Dermis microvascular lymphatic vessel endothelial cell (primary cell): ENCODE data around the gene NPHP3. TPM values are rescaled to one million over a fixed set of nuclear protein-coding genes. Genes with fewer than 3 reads are reported as not detected.

ENCODE experiments used
- DNase-seq, 2 donors: peaks; one replicate each; pipeline versions ENCODE4 v3.0.0 to v3.0.0-alpha.2; 2010; ENCODE audit warnings: low read depth in 2 of 2
- total RNA-seq: library from RNA; depleted of rRNA; stranded (reverse); fragments of >200 nt; gene quantifications from 2 replicates; pipeline ENCODE4 v1.2.1, GENCODE V29; 2014

The NPHP3 gene
- total RNA-seq, 1 donor from 2014 or later: 14.1 TPM

DNA sequence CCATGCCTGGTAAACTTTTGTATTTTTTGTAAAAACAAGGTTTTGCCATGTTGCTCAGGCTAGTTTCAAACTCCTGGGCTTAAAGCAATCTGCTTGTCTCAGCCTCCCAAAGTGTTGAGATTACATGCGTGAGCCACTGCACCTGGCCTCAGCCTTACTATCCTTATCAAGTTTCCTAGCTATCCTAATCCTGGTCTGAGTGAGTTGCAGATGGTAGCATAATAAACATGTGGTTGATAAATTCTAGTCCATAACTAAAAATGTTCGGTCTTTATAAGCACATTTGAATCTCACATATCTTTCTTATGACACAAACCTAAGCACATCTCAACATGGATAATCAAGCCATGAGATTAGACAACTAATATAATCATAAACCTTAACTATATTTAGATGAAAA, 18.5 kb downstream of the NPHP3 start:
- no peak for DNase-seq

DNA sequence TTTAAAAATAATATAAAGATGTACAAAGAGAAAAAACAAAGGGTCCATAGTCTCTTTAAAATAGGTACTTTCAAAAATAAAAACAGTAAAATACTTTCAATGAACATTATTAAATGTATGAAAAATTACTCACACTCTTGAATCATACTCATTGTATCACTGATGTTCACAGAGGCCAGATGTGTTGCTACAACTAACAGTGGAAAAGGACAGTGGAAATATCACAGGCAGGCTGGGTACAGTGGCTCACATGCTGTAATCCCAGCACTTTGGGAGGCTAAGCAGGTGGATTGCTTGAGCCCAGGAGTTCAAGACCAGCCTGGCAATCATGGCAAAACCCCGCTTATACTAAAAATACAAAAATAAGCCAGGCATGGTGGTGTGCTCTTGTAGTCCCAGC, 26.8 kb downstream of the NPHP3 start:
- no peak for DNase-seq

DNA sequence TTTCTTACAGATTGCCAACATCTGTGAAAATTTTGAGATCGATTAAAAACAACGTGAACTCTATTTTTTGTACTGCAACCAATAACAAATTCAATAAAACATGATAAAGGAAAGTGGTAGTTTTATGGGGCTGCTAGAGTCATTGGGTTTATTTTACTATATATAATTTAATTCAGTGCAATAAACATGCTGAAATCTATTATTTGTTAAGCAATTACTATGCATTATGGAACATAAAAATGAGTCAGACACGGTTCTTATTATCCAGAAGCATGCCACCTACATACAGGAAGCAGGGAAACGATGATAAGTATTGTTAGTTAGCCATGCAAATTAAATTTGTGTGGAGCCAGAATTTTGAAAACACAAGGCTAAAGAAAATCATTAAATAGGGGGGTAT, 27.2 kb downstream of the NPHP3 start:
- no peak for DNase-seq

DNA sequence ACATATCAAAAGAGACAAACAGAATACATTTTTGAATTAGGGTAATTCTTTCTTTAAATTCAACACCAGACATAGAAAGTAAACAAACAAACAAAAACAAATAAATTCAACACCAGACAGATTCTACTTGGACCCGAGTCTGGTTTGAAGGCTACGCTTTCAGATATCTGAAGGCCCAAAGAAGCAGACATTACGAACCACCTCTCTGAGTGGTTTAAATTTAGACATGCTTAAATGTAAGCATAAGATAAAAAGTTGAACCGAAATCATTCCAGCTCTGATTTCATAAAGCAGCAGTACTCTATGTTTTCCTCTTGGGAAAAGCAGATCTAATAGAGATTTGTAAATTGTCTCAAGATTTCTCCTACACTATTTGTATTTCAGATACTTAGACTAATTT, 32.2 kb downstream of the NPHP3 start:
- DNase-seq: no peak

GRCh38 chr3:132682201-132682600, 40.0 kb downstream of the NPHP3 start:
- DNase-seq: no peak

GRCh38 chr3:132681421-132681820, 40.8 kb downstream of the NPHP3 start:
- DNase-seq: no peak

GRCh38 chr3:132679911-132680310, 42.3 kb downstream of the NPHP3 start:
- no peak for DNase-seq

DNA sequence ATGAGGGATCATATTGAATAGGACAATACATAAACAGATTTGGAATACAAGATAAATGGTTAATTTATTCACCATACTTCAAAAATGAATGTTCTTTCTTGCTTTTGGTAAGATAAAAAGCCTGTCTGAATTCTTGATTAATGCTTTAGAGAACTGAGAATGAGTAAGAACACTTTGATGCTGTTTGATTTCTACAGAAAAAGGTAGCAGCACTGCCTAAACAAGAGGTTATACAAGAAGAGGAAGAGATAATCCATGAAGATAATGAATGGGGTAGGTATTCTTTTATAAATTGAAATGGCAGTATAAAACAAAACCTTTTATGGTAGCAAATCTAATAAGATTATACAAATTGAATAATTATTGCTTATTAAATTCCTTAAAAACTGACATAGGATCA, 46.8 kb downstream of the NPHP3 start:
- DNase-seq: no peak

DNA sequence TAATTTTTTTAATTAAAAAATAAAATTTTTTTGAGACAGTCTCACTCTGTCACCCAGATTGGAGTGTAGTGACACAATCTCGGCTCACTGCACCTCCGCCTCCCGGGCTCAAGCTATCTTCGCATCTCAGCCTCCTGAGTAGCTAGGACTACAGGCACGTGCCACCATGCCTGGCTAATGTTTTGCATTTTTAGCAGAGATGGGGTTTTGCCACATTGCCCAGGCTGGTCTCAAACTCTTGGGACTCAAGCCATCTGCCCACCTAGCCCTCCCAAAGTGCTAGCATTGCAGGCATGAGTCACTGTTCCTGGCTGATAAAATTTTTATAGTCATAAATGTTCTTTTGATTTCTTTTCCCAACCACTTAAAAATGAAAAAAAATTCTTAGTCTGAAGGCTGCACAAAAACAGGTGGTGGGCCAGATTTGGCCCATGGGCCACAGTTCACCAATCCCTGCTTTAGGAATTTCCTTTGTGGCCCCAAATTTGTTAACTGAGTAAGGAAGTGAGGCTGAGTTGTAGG, 52.9 kb downstream of the NPHP3 start:
- peak in 1 of 2 donors; percentile 20 for DNase-seq

GRCh38 chr3:132665230-132665745, 56.9 kb downstream of the NPHP3 start:
- DNase-seq: no peak

DNA sequence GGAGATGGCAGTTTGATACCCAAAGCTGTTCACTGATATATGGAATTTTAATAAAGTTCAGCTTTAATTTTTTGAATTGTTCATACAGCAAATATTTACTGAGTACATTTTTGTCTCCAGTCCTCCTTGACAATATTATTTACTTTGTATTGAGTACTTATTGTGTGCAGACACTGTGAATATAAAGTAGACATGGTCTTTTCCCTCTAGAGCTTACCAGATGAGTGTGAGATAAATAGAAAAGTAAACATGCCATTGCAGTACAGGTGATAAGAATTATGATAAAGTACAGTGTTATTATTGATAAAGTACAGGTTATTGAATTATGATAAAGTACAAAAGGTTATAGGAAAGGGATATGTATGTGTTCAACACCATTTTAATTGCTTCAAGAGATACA, 60.0 kb downstream of the NPHP3 start:
- DNase-seq: no peak

DNA sequence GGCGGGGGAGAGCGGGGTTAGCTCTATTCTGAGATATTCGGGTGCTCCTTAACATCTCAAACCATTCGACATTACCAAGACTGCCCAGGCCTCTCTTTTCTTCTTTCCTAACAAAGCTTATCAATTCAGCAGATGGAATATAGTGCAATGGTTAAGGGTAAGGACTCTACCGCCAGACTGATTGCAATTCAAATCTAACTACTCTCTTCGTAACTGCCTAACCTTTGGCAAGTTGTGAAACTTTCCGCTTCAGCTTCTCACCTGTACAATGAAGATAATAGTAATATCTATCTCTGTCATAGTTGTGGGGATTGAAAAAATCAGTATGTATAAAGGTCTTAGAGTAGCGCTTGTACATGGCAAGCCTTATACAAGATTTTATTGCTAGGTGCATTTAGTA, 61.1 kb downstream of the NPHP3 start:
- no peak for DNase-seq

DNA sequence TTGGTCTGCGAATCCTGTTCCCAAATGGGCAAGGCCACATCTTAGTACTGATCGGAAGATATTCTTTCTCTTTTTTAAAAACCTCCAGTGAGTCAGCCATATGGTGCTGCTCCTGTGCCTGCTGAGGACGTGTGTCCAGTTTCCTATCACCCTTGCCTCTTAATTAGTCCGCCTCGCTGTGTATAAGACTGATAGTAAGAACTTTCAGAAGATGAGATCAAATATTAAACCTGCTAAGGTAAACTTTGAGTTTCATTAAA, 61.5 kb downstream of the NPHP3 start:
- peak in 1 of 2 donors; percentile 30 for DNase-seq

DNA sequence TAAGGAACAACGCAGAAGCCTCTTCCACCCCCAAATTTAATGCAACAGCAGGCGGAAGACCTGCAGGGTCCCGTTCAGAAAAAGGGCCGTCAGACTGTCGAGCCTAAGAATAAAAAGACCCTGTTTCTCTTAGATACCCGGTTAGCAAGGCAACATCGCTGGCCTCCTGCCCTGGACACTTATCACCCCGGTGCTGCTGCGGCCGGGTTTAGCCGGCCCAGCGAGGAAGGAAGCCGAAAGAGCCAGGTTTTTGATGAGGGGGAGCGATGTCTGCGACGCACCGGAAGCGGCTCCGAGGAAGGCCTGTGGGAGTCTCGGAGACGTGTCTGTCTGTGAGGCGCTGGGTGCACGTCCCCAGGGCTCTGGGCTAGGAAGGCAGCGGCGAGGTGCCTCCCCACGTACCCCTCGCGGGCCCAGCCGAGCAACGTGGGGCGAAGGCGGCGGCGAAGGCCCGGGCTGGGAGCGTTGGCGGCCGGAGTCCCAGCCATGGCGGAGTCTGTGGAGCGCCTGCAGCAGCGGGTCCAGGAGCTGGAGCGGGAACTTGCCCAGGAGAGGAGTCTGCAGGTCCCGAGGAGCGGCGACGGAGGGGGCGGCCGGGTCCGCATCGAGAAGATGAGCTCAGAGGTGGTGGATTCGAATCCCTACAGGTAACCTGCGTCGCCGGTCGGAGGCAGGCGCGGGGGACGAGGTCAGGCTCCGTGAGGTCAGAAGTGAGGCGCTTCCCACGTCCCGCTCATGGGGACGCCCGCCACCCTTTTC, 62.0 kb downstream of the NPHP3 start, which contains the start of gene UBA5:
TSS of gene UBA5 (plus strand) at position 278 of the 759 bp plus-strand sequence. CDS start at position 487, 209 bp downstream.
- DNase-seq: peak in 1 of 2 donors; percentile 53

GRCh38 chr3:132659365-132660051, 62.7 kb downstream of the NPHP3 start, which contains the start of gene ACAD11:
Gene ACAD11, minus strand, starts transcription at chr3:132659809. Its CDS starts 58 bp downstream, at chr3:132659751.
- peak; percentile 54 to 81 for DNase-seq

GRCh38 chr3:132659000-132659364, 63.2 kb downstream of the NPHP3 start:
- DNase-seq: no peak

- DNase-seq: no peak
These were observed 64.1 kb downstream of the NPHP3 start for GRCh38 chr3:132657869-132658747.

DNA sequence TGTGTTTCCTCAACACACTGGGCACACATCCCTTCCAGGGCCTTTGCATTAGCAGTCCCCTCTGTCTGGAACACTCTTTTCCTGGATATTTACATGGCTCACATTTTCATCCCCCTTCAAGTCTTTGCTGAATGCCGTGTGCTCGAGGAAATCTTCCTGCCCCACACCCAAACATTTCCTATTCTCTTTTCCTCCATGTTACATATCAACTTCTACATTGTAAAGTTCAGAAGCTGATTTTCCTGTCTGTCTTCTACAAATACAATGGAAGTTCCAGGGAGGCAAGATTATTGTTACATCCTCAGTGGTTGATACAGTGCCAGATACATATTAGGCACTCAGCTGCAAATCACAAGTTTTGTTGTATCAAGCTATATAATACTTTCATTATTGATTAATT, 66.7 kb downstream of the NPHP3 start:
- DNase-seq: peak in 1 of 2 donors; percentile 35

- no peak for DNase-seq
These were observed 67.5 kb downstream of the NPHP3 start for GRCh38 chr3:132654721-132655120.

DNA sequence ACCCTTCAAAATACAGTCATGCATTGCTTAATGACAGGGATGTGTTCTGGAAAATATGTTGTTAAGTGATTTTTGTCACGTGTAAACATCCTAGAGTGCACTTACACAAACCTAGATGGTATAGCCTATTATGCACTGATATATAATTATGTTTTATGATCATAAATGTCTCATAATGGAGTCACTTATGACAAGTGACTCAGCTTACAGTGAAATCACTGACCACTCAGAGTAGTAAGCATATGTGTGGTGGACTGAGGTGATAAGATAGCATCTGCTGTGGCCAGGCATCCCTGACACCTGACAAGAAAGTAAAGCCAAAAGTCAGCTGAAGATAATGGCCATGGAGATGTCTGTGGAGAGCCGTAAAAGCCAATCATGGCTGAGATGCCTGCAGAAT, 68.0 kb downstream of the NPHP3 start:
- no peak for DNase-seq

DNA sequence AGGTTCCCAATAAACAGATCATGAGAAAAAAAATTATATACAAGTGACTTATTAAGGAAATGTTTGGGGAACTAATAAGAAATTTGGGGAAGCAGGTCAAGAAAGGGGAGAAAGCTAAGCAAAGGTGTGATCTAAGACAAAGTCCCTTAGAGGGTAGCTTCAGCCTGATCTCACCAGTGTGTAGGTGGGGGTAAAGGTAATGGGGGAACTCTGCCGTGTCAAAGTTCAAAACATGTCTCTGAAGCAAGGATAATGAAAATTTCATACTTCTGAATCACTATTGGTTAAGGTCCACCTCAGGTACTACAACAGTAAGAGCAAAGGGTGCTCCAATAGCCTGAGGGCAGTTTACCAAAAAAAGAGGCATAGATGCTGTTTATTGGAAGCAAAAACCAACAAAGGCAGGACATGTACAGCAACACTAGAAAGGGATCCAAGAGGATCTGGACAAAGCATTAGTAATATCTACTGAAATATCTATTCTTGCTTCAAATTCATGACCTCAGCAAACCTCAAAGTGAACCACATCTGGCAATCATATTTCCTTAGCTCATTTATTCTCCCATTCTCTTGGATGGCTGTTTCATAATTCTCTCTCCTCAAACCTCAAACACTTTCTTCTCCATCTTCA, 69.5 kb downstream of the NPHP3 start:
- no peak for DNase-seq
